A673 (cell line): Measurements from ENCODE around the gene TCP11L2. TPM values are rescaled to one million over a fixed set of nuclear protein-coding genes. Genes with fewer than 3 reads are reported as not detected.

ENCODE experiments used
- BruUV-seq: library from RNA; stranded (reverse); fragments of 400-500 nt; replicated peaks from 2 replicates; lab custom pipeline; 2021; lab: Mats Ljungman, UMichigan
- CTCF ChIA-PET: fragments of 300-600 bp; sonication (Branson Sonifier 250); formaldehyde crosslinking; loops from one replicate; lab custom pipeline; 2022; ENCODE audit warnings: antibody characterized with exemption; lab: Charles Lee
- POLR2A ChIA-PET: fragments of 300-600 bp; sonication (Branson Sonifier 250); formaldehyde crosslinking; loops from one replicate; lab custom pipeline; 2022; ENCODE audit warnings: antibody characterized with exemption; ENCODE audit not compliant: low non-redundant PET; lab: Charles Lee
- DNase-seq: peaks from one replicate; pipeline ENCODE4 v3.0.0-alpha.2; 2015; ENCODE audit warnings: low spot score
- H3K27ac ChIP-seq: fragments of 200-600 bp; sonication (generic); 2 replicates; pipeline ENCODE4 v1.5.1; 2016; ENCODE audit warnings: mixed run types, low read depth, mild to moderate bottlenecking, mixed read lengths, antibody characterized with exemption, low read length; ENCODE audit not compliant: poor library complexity, severe bottlenecking
- H3K27me3 ChIP-seq: fragments of 200-600 bp; sonication (generic); replicated peaks from 2 replicates; pipeline ENCODE4 v1.6.1; 2017; ENCODE audit warnings: mixed run types, low read depth, mild to moderate bottlenecking, mixed read lengths, antibody characterized with exemption, low read length; ENCODE audit not compliant: insufficient read depth, poor library complexity
- H3K36me3 ChIP-seq: fragments of 200-600 bp; sonication (generic); 2 replicates; pipeline ENCODE4 v1.6.1; 2016; ENCODE audit warnings: mixed run types, mild to moderate bottlenecking, mixed read lengths, antibody characterized with exemption, low read length; ENCODE audit not compliant: insufficient read depth, poor library complexity, severe bottlenecking
- H3K4me1 ChIP-seq: fragments of 200-600 bp; sonication (generic); 2 replicates; pipeline ENCODE4 v1.6.1; 2017; ENCODE audit warnings: mixed run types, mild to moderate bottlenecking, mixed read lengths, antibody characterized with exemption, low read length; ENCODE audit not compliant: insufficient read depth, poor library complexity, severe bottlenecking
- H3K4me3 ChIP-seq: fragments of 200-600 bp; sonication (generic); 2 replicates; pipeline ENCODE4 v1.5.1; 2016; ENCODE audit warnings: low read depth, mixed run types, mild to moderate bottlenecking, mixed read lengths, low read length; ENCODE audit not compliant: poor library complexity, severe bottlenecking
- H3K9me3 ChIP-seq: fragments of 200-600 bp; sonication (generic); 2 replicates; pipeline ENCODE4 v1.6.1; 2016; ENCODE audit warnings: mixed run types, low read depth, mild to moderate bottlenecking, mixed read lengths, antibody characterized with exemption, low read length; ENCODE audit not compliant: poor library complexity, severe bottlenecking
- EZH2 ChIP-seq: fragments of 200-600 bp; sonication (generic); IDR thresholded peaks from 2 replicates; pipeline ENCODE4 v1.6.1; 2017; ENCODE audit warnings: borderline replicate concordance, low read depth, mild to moderate bottlenecking, mixed read lengths, antibody characterized with exemption, low read length; ENCODE audit not compliant: poor library complexity, severe bottlenecking
- intact Hi-C: fragments of 100-400 bp; cut with micrococcal nuclease; formaldehyde crosslinking; loops from one replicate; pipeline ENCODE4 v1.10.0; 2022; ENCODE audit not compliant: unreplicated experiment
- total RNA-seq: library from RNA; stranded (reverse); gene quantifications from 2 replicates; pipeline ENCODE4 v1.2.3, GENCODE V29; 2021
- TF ChIP-seq, protein P1 (sequence below): fragments of 300-800, 200-600 bp; sonication (generic); conservative IDR thresholded peaks from 2 replicates; pipeline ENCODE4 v1.5.1; 2017; ENCODE audit warnings: low read depth, mild to moderate bottlenecking, antibody characterized with exemption, low read length, moderate library complexity, mixed read lengths

Gene TCP11L2
- total RNA-seq, 1 experiment from 2014 or later: 0.39 TPM

DNA sequence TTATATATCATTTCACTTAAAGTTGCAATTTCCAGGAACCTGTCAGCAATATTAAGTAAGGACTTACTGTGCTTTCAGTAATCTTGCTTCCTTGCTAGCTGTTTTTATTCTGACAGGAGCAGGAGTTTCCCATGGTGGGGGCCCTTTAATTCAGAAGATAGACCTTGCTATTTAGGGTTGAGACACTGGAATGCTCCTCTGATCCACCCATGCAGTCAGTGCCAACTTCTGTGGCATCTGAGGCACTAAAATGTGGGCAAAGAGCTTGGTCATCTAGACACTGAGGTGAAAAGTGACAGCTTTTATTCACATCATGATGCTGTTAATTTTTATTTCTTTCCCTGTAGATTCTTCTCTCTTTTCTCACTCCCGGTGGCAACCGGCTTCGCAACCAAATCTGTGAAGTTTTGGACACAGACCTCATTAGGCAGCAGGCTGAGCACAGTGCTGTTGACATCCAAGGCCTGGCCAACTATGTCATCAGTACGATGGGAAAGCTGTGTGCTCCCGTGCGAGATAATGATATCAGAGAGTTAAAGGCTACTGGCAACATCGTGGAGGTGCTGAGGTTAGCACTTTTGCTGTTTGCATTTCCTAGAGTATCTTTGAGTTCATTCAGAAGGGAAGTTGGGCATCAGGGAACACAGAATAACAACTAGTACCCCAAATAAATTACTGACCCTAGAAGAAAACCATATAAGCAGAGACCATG lies 18.8 kb downstream of the TCP11L2 start:
- no peak for DNase-seq
- no peaks in the 10 kb centered on the region for H3K4me1 ChIP-seq
- no peak overlapping the region for H3K4me3 ChIP-seq
- no peaks in the 10 kb centered on the region for H3K9me3 ChIP-seq
- BruUV-seq: no TSS peak
- CTCF ChIA-PET: no interaction called here
- POLR2A ChIA-PET: no interaction called here
- TF ChIP-seq, protein P1, sequence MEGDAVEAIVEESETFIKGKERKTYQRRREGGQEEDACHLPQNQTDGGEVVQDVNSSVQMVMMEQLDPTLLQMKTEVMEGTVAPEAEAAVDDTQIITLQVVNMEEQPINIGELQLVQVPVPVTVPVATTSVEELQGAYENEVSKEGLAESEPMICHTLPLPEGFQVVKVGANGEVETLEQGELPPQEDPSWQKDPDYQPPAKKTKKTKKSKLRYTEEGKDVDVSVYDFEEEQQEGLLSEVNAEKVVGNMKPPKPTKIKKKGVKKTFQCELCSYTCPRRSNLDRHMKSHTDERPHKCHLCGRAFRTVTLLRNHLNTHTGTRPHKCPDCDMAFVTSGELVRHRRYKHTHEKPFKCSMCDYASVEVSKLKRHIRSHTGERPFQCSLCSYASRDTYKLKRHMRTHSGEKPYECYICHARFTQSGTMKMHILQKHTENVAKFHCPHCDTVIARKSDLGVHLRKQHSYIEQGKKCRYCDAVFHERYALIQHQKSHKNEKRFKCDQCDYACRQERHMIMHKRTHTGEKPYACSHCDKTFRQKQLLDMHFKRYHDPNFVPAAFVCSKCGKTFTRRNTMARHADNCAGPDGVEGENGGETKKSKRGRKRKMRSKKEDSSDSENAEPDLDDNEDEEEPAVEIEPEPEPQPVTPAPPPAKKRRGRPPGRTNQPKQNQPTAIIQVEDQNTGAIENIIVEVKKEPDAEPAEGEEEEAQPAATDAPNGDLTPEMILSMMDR: no peak
- no peak for TF ChIP-seq EZH2
- H3K27me3 ChIP-seq: no peaks in the 10 kb centered on the region
- intact Hi-C loops: no loop called here
- H3K36me3 ChIP-seq: no peaks in the 10 kb centered on the region
- no peak overlapping the region for H3K27ac ChIP-seq

DNA sequence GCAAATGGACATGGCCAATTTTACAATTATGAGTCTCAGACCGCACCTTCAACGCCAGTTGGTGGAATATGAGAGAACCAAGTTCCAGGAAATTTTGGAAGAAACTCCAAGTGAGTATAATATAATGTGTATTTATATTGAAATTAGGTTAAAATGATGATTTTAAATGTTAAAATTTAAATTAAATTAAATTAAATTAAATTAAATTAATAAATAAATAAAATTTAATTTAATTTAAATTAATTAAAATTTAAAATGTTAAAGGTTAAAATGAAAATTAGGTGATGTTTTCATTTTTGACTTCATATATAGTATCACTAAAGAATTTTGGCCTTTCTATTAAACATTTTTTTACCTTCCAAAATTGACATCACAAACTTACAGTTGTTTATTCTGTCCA lies 21.0 kb downstream of the TCP11L2 start:
- H3K4me3 ChIP-seq: no peak overlapping the region
- ChIA-PET CTCF (no interaction called here), POLR2A (no interaction called here)
- no peaks in the 10 kb centered on the region for H3K9me3 ChIP-seq
- BruUV-seq: no TSS peak
- intact Hi-C loops: no loop called here
- H3K4me1 ChIP-seq: no peaks in the 10 kb centered on the region
- H3K27ac ChIP-seq: no peak overlapping the region
- DNase-seq: no peak
- TF ChIP-seq, protein P1: no peak
- TF ChIP-seq EZH2: no peak
- H3K36me3 ChIP-seq: no peaks in the 10 kb centered on the region
- no peaks in the 10 kb centered on the region for H3K27me3 ChIP-seq

DNA sequence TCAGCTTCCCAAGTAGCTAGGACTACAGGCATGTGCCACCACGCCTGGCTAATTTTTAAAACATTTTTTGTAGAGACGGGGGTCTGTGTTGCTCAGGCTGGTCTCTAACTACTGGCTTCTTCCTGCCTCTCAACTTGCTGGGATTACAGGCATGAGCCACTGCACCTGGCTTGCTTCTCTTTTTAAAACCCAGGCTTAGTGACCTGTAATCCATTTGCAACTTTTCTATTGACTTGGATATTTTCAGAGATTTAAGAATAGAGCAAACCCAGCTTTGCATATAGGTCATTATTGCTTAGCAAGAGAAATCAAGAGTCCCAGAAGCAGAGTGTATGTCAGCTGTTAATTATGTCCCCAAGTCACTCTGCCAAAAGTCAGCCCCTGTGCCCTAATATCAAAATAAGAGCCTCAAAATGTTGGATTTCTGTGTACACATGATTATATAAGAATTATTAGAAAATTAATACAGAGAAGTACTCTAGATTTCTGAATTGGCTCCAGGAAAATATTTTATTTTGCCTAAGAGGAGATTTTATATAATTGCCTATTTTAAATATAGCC lies 24.9 kb downstream of the TCP11L2 start:
- intact Hi-C loops: no loop called here
- no peak overlapping the region for H3K27ac ChIP-seq
- H3K9me3 ChIP-seq: no peaks in the 10 kb centered on the region
- no peak for DNase-seq
- BruUV-seq: no TSS peak
- no peaks in the 10 kb centered on the region for H3K27me3 ChIP-seq
- no peak for TF ChIP-seq EZH2
- TF ChIP-seq, protein P1: no peak
- H3K4me3 ChIP-seq: no peak overlapping the region
- POLR2A ChIA-PET: no interaction called here
- CTCF ChIA-PET: no interaction called here
- no peaks in the 10 kb centered on the region for H3K36me3 ChIP-seq
- no peaks in the 10 kb centered on the region for H3K4me1 ChIP-seq
